ENCODE results near the gene BNC1.
"Not testable (repeated sequence)": the region's sequence is repeated elsewhere in the genome, so short reads cannot be mapped to it uniquely, and the experiment has no call there.

The BNC1 gene

DNA sequence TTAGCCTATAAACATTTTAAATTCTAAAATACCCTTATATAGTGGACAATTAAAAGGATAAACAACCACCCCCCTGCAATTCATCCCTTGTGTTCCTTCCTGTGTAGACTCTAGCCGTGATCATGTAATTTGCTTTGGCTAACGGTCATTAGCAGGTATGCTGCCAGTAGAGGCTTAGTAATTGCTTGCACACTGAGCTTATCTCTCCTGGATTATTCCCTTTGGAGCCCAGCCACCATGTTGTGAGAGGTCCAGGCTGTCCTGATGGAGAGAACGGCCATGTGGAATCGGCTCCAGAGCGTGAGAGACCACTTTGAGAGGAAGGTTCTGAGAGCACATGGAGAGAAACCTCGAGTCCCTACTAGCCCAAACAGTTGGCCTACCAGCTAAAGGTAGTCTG lies 11.0 kb upstream of the BNC1 start:
- no peak for DNase-seq

DNA sequence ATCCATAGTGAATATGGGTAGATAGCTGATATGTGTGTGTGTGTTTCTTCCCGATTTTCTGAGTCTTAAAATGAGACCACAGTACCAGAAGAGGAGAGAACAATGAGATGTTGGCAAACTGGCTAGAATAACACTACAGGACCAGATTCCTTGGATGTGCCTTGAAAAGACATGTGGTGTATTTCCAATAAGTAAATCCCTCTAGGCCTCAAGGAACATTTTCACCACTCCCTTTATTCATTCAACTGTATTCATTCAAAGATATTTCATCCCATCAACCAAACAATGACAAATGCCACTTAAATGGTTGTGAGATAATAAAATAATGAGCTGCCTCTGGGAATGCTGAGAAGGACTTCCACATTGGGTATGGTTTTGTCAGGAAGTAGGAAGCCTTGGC lies 8.7 kb upstream of the BNC1 start:
- DNase-seq: no peak

DNA sequence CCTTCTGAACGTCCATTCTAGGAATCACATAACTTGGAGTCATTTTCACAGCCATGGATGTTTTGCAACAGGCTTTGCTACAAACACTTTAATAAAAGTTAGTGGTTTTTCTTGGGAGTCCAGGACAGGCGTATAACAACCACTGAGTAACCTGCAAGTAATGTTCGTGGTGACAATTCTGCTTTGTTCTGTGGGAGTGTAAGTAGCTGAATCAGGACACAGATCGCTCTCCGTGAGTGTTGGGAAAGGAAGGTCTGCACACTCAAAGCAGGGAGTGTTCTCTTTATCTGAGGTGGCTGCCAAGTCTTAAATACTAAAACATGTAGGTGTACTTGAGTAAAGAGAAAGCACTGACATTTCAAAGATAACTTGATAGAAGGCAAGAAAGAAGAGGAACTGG lies 7.9 kb upstream of the BNC1 start:
- DNase-seq: no peak

DNA sequence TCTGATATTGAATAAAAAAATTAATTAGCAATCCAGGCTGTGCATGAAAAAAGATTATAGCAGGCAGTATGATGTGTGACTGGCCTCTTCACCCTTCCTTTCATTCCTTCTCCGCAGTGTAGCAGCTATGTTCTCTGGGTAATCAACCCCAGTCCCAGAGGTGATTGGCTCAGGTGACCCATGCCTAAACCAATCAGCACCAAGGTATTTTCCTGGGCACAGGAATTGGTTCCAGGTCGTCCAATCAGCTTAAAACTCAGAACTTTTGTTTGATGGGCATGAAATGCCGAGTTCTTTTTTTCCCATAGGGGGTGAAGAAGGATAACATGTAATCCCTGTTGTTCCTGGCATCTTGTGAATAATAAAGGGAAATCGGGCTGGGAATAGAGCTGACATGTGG lies 5.8 kb upstream of the BNC1 start:
- no peak for DNase-seq

DNA sequence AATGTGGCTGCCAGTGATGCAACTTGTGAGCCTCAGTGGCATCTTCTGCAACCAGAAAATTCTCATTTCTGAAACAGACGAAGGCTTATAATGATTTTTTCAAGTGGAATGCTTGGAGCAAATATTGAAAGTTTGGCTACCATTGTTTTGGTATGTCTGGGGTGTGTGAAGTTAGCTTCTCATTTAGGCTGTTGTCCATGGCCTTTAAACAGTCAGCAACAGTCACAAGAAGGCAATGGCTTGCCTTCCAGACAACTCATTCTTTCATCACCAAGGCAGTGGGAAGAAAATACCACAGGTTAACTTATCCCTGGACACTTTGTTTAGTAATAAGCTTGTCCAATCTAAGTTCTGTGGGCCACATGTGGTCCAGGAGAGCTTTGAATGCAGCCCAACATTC lies 4.7 kb upstream of the BNC1 start:
- DNase-seq: no peak

DNA sequence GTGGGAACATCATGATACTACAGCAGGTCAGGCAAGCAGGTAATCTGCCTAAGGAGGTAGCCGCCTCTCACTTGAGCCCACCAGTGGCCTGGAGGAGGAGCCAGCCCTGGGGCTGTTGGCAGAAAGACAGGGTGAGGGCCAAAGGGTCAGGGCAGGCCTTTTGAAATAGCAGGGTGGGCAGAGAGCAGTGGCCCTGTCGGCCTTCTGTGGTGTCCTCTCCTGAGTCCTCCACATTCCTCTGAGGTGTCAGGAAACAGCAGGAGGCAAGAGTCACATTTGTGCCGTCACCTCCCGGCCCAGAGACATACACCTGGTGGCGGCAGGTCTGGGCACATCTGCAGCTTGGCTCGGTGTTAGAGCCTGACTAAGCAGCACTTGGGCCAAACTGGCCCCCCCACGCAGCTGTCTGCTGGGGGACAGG lies 3.9 kb upstream of the BNC1 start:
- DNase-seq: no peak

DNA sequence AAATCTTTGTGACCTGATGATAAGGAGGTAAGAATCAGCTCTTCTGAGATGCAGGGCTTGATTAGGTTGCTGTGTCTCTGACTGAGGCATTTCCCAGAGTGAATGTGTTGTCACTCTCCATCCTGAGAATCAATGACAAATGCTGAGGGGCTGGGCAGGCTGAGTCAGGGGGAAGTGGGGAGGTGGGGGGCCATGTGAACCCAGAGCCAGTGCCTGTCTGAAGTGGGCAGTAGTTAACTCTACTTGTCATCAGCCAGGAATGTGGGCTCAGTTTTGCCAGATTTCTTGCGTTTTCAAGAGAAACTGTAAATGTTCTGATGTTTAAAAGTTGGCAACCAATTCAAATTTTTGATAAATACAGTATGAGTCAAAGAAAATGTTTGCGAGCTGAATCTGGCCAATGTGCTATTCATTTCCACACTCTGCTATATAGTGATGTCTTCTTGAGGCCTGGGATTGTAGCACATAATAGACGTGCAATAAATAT lies 3.1 kb upstream of the BNC1 start:
- DNase-seq: no peak

DNA sequence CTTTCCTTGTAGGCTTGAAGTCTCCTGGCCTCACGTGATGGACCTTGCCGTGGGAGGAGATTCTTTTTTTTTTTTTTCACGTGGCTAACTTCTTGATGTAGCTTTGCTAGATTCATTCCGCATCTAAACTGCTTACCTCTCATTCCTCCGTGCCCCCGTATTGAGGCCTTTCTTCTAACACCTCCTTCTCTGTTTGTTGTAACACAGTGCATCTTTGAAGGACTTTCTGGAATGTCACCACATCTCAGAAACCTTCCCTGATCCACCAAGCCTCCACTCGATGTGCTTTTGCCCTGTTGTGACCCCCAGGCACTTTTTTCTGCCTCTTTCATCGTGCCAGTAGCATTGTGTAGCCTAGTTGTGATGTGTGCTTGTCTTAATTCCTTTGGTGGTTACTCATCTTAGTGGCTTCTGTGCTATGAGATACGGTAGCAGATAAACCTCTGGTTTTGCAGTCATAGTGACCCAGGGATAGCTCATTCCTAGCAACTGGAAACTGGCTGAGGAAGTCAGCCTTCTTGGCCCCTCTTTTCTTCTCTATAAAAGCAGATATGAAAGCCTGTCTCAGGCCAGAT lies 1.6 kb upstream of the BNC1 start:
- no peak for DNase-seq

DNA sequence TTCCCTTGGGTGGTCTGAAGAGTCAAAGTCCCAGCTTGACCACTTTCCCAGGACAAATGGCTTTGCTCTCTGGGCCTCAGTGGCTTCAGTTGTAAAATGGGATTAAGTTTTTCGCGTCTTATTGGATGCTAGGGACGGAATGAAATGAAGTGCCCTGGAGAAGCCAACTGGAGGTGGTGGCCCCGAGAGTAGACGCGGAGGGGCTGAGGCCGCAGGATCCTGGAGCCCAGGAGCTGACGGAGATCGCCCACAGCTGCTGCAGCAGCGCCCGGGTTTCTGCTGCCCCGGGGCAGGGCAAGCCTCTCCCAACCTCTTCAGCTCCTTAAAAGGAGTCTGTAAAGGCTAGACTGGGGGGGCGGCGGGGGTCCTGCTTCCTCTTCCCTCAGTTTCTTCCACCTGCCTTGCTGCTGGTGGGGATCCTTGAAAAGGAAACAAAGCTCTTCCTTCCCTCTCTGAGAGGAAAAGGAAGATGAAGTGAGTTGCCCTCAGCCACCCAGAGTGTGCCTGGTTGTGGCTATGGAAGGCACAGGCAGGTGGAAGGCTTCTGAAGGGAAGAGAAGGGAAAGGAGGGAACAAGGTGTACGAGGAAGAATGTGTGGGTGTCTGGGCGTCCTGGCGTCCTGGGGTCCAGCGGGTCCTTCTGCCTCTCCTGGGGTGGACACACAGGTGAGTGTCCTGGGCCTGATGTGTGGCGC lies 967 bp upstream of the BNC1 start:
- DNase-seq: no peak

DNA sequence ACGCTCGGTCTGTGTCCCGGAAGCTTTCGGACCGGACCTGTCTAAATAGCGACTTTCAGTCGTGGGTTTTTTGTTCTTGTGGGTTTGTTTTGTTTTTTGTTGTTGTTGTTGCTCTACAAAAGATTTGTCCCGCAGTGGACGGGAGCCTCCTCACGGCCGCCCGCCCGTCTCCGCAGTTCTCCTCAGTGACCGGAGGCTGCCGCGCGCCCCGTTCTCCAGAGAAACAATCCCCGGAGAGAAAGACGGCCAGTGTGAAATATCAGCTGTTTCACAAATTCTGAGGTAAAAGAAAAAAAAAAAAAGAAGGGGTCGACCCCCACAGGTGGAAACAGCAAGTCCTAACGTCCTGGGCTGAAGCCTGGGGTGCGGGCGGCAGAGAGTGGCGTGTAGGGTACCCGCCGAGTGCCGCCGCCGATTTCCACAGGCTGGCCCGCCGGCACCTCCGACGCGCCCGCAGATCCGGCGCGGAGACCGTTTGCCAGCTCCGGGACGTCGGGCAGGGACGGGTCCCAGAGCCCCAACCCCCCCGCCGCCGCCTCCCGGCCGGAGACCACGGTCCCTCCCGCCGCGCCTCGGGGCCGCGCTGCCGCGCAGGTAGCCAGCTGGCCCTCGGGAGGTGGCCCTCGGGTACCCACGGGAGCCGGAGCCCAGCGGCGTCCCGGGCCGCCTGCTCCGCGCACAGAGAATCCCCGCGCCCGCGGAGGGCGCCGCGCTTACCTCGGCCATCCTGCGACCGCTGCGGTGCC lies 478 bp downstream of the BNC1 start:
- no peak for DNase-seq

DNA sequence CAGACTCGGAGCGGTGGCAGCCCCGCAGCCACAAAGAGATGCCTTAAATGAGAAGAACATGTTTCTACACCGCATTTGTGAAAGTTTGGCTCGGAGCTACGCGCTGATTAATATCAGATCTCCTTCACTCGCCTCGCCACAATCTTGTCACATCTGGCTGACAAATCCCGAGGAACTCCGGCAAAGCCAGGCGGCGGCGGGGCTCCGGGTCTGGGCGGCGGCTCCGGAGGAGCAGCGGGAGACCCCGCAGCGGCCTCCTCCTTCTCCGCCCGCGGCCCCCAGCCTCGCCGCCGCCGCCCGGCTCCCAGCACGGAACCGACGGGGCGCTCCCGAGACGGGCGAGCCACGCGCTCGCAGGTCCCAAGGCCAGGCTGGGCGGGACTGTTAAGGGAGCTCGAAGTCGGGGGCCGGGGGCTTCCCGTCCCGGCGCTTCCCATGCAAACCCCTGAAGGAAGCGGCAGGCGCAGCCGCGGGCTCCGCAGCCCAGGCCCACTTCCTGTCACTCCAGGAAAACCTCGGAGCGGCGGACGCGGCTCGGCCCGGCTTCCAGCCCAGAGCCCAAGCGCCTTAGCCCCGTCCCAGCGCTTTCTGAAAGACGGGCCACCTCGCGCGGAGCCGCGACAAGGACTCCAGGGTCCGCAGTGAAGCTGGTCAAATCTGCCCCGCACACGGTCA lies 1.2 kb downstream of the BNC1 start:
- no peak for DNase-seq

DNA sequence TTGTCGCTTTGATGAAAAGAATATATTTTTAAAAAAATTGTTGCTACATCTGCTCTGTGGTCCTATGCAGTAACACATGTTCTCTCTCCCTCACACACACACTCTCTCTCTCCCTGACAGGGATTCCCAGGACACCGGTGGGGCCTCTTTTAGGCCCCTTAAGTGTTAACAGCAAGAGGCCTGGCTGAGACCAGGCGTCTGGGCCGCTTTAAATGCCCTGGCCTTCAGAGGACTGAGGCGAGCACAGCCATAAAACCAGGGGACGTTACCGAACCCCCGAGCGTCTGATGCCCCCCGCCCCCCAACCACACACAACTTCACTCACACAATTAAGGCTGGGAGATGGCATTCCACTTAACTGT lies 1.7 kb downstream of the BNC1 start:
- DNase-seq: no peak

DNA sequence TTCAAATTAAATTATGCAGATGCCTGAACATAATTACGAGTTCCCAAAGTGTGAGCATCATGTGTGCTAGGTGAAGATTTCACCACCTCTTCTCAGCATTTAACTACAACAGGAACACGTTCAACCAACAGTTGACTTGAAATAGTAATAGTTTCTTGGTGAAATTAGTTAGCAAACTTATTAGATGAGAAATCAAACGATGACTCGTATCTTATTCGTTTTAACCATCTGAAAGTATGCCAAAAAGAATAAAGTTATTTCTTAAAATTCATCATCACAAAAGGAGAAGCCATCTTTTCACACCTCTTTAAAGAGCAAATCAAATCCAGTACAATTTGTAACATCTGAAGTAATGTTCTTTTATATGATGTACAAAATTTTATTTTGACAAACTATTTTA lies 2.3 kb downstream of the BNC1 start:
- DNase-seq: no peak

DNA sequence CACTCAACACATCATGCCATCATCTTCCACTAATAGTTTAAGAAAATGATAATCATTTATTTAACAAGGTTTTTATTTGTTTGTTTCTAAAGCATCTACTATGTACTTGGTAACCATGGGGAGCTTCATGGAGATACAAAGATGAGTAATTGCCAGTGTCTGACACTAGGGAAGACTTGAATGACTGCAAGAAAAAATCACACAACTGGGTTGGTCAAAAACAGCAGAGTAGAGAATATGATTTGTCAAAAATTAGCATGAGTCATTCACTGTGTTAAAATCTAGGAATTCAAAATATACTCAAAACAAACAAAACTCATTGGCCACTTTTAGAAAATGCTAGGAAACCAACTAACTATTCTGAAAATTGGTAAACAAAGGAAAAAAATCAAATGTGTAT lies 6.3 kb downstream of the BNC1 start:
- DNase-seq: no peak

DNA sequence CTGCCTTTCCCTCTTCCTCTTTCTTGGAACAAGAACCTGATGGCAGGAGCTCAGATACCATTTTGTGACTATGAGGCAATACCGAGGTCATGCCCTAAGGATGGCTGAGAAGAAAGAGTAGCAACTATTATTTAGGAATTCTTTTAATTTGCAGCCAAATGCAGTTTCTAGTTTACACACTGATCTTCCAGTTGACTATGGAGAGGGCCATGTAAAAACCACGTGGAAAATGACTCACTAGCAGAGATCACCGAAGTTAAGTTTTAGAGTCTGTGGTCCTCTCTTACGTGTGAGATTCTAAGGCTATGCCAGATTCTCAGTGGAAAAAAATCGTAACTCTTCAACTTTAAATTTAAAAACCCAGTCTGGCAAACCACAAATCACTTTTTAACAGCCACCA lies 7.8 kb downstream of the BNC1 start:
- DNase-seq: no peak

DNA sequence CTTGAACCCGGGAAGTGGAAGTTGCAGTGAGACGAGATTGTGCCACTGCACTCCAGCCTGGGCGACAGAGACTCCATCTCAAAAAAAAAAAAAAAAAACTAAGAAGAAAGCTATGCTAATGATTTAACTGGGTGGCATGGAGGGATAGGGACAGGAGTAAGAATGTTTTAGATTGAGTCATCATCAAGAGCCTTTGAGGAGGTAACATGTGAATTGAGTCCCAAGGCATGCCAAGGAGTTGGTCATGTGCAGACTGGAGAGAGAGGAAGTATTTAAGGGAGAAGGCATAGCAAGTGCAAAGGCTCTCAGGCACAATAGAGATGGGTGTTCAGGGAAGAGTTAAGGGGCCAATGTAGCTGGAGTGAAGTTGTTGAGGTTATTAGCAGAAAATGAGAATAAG lies 9.1 kb downstream of the BNC1 start:
- no peak for DNase-seq

DNA sequence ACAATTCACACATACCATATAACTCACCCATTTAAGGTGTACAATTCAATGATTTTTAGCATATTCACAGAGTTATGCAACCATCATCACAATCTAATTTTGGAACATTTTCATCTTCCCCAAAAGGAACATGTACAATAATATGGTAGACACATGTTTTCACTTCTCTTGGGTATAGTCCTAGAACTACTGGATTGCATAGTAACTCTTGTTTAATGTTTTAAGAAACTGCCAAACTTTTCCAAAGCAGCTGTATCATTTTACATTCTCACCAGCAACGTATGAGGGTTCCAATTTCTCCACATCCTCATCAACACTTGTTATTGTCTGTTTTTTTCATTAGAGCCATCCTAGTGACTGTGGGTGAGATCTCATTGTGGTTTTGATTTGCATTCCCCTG lies 14.3 kb downstream of the BNC1 start:
- DNase-seq: no peak

DNA sequence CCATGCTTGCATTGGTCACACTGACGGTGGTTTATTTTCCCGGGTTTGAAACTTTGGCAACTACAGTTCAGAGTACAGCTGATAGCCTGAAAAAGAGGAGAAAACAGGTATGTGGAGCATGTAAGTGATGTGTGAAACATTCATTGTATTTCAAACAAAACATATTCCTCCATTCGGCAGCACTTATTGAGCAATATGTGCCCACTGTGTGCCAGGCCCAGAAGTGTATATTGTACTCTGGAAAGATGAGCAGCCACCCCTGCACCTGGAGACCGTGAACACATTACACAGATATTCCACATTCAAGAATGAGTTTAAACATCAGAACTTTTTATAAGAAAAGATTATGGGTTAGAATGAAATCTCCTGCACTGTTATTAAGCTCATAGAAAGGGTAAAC lies 16.3 kb downstream of the BNC1 start:
- DNase-seq: no peak

DNA sequence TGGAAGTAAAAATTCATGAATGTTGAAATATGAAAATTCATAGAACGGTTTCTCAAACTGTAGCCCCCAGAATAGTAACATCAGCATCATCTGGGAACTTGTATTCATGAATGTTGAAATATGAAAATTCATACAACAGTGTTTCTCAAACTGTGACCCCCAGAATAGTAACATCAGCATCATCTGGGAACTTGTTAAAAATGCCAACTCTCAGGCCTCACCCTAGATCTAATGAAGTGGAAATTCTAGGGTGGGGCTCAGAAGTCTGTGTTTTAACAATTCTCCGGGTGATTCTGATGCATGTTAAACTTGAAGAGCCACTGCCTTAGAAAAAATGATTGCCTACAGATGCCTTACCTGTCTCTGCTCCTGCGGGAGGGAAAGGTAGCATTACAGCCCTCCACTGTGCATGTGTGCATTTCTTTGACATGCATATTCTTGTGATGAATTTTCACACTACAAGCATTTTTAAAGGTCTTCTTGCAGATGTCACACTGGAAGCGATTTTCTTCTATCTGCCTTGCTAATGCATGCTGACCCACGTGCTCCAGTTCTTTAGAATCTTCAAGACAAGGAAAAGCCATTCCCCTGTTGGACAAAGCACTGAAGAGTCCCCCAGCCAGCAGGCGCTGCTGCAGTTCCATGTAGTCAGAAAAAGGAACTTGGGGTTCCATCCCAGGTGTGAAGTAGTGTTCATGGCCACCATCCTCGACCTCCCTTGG lies 21.7 kb downstream of the BNC1 start:
- DNase-seq: no peak

DNA sequence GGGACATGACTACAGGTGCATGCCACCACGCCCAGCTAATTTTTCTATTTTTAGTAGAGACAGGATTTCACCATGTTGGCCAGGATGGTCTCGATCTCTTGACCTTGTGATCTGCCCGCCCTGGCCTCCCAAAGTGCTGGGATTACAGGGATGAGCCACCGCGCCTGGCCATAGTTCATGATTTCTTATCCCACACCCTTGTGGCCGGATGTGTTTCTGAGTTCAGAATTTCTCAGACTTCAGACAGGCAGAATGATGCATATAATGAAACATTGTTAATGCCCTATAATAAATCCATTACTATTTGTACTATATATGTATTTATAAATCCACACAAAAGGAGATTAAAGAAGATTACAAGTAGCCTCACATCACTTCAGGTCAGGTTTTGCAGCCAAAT lies 22.3 kb downstream of the BNC1 start:
- not testable (repeated sequence) for DNase-seq

DNA sequence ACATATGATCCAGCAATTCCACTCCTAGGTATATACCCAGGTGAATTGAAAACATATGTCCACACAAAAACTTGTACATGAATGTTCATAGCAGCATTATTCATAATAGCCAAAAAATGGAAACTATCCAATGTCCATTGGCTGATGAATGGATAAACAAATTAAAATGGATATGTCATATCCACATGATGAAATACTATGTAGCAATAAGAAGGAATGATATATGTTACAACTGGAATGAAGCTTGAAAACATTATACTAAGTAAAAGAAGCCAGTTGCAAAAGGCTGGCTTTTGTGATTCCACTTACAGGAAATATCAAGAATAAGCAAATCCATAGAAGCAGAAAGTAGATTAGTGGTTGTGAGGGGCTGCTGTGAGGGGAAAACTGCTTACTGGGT lies 33.7 kb downstream of the BNC1 start:
- DNase-seq: no peak

DNA sequence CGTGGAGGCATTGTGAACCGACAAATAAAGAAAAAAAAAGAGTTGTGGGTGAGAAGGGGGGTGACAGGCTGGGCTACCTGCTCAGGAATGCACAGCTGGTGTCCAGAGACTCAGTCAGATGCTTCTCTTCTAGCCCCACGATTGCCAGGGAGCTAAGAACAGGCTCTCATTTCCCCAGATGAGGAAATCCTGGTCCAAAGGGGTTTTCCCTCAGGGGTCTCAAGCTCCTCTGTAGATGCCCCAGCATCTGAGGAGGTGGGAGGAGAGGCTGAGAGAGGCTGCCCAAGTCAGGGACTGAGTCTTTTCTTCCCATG lies 35.5 kb downstream of the BNC1 start:
- no peak for DNase-seq

All from cerebellar nuclear complex (tissue), 1 donor.